Activated T-cell treated with anti-CD3 and anti-CD28 coated beads, Interleukin-2, amount 50 U/mL, for 4 hours (primary cell): ENCODE data around the gene ZMIZ1. TPM values are rescaled to one million over a fixed set of nuclear protein-coding genes. Genes with fewer than 3 reads are reported as not detected.

Experiments
- ATAC-seq, 2 donors: fragments of 200-7000 bp; cut with Tn5 transposase; one replicate each; pipeline ENCODE4 v1.10.0; 2021
- DNase-seq: peaks from one replicate; pipeline ENCODE4 v3.0.0-alpha.2; 2020
- H3K27me3 Mint-ChIP-seq: one replicate; pipeline ENCODE4 v1.8.0; 2021; ENCODE audit warnings: low read depth, mixed read lengths
- H3K36me3 Mint-ChIP-seq: one replicate; pipeline ENCODE4 v1.8.0; 2022; ENCODE audit warnings: mixed read lengths; ENCODE audit not compliant: insufficient read depth
- H3K4me1 Mint-ChIP-seq: one replicate; pipeline ENCODE4 v1.8.0; 2021; ENCODE audit warnings: low read depth, mixed read lengths
- H3K4me3 Mint-ChIP-seq: one replicate; pipeline ENCODE4 v1.8.0; 2021; ENCODE audit warnings: mild to moderate bottlenecking, moderate library complexity, mixed read lengths
- H3K9me3 Mint-ChIP-seq: one replicate; pipeline ENCODE4 v1.8.0; 2021; ENCODE audit warnings: mixed read lengths
- total RNA-seq, 3 donors: library from RNA; stranded (reverse); gene quantifications; one replicate each; pipeline ENCODE4 v1.2.1, GENCODE V29; 2021

Gene ZMIZ1
- total RNA-seq, 3 donors from 2014 or later = 17.7 to 21.0 (median 18.0) TPM

DNA sequence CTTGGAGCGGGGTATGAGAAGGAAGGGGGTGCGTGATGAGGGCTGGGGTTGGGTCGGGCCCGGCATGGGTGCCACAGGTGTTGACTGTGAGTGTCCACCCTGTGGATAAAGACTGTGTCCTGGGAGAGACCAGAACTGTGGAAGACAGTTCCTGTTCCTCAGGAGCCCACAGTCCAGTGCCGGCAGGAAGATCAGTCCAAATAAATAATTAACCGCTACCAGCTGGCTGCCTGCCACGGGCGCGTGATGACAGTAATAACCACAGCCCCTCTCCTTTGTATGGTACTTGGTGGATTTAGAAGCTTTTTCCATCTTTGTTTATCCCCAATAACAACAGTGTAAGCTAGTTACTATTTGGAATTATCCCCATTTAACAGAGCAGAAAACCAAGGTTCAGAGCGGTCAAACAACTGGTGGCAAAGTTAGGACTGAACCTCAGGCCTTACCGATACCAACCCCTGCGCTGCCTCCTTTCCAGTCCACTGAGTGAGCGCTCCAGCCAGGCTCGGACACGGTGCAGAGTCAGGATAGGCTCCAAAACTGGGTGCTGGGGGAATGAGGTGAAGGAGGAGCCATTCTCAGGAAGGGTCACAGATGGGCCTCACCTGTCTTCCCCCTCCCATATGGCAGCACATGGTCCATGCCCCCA, 5.1 kb downstream of the ZMIZ1 start:
- DNase-seq (no peak), ATAC-seq (no peak)
- Mint-ChIP-seq H3K27me3 (no peaks in the 10 kb centered on the region), H3K4me3 (no peak overlapping the region), H3K36me3 (no peaks in the 10 kb centered on the region), H3K4me1 (peaks cover 42% of the 10 kb centered on the region), H3K9me3 (no peaks in the 10 kb centered on the region)

DNA sequence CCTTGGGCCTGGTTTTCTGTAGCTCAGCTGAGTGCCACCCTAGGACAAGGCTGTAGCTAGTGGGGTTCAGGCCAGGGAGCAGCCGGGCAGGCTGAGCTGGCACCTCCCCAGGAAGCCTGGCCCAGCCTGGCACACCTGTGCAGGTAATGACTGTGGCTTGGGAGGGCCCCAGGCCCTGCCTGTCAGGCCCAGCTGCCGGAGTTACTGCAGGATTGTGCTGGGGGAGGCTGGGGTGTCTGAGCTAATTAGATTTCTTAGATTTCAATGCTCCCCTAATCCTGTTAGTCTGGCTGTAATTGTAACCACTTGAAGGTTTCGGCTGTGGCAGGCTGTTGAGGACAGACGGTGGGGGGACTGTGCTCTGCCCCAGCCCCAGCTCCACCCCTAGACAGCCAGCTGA, 6.0 kb downstream of the ZMIZ1 start:
- DNase-seq (no peak), ATAC-seq (no peak)
- Mint-ChIP-seq H3K27me3 (no peaks in the 10 kb centered on the region), H3K36me3 (no peaks in the 10 kb centered on the region), H3K4me1 (peaks cover 44% of the 10 kb centered on the region), H3K4me3 (no peak overlapping the region), H3K9me3 (no peaks in the 10 kb centered on the region)

DNA sequence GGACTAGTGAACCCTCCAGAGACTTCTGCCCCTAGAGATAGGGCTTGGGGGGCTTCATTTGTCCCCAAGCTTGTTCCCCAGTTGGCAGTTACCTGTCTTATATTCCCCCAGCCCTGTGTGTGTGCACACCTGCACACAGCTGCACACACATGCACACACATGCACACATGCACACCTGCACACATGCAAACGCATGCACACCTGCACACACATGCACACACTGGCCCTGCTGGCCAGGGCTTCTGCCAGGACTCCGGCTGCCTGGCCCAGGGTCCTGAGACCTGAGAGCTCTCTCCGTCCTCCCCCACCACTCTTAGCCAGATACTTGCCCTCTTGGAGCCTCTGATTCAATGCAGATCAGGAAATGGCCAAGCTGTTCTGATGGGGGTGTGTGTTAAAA, 6.7 kb downstream of the ZMIZ1 start:
- Mint-ChIP-seq H3K36me3 (no peaks in the 10 kb centered on the region), H3K4me1 (peaks cover 43% of the 10 kb centered on the region), H3K27me3 (no peaks in the 10 kb centered on the region), H3K9me3 (no peaks in the 10 kb centered on the region), H3K4me3 (no peak overlapping the region)
- ATAC-seq = no peak
- no peak for DNase-seq

DNA sequence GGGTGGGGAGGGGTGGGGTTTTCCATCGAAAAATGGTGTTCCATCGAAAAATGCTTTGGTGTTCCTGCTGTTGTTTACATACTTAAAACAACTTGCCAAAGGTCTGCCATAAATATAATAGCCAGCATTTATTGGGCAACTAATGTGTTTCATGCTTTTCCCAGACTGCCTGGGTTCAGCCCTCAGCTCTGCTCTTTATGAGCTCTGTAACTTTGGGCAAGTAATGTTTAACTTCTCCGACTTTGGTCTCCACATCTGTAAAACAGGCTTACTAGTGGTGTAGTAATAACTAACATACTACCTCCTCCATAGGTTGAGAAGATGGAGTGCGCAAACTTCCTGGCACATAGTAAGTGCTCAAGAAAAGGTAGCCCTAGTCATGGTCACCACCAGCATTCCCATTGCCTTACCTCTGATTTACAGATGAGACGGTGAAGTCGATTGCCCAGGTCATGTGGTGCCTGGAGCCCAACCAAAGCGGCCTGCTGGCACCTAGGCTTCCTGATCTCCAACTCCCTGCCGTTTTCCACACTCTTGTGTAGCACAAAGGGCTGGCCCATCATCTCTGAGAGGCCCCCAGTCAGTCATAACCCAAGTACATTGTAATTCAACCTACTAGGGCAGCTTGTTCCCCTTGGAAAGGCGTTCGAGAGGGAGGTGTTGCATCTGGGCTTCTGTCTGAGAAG, 8.9 kb downstream of the ZMIZ1 start:
- Mint-ChIP-seq H3K36me3 (no peaks in the 10 kb centered on the region), H3K4me1 (peaks cover 38% of the 10 kb centered on the region), H3K4me3 (no peak overlapping the region), H3K27me3 (no peaks in the 10 kb centered on the region), H3K9me3 (no peaks in the 10 kb centered on the region)
- ATAC-seq (no peak), DNase-seq (no peak)

DNA sequence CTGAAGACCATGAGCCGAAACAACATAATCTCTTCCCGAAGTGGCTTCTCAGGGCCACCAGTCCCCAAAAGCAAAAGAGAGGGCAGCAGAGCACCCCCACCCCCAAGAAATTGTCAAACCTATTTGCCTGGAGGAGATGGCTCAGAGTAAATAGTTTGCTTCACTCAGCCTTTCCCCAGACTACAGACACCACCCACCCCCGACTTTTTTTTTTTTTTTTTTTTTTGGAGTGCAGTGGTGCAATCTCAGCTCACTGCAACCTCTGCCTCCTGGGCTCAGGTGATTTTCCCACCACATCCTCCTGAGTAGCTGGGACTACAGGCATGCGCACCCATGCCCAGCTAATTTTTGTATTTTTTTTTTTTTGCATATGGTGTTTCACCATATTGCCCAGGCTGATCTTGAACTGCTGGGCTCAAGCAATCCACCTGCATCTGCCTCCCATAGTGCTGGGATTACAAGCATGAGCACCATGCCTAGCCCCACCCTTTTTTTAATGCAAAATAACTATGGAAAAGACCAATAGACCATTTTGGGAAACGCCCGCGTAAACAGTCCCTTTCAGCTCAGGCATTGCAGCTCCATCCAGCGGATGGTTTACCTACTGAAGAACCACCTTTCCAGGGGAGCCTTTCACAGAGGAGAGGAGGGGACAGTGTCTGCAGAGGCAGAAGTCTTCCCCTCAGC, 9.7 kb downstream of the ZMIZ1 start:
- peaks cover 41% of the 10 kb centered on the region for H3K4me1 Mint-ChIP-seq
- H3K9me3 Mint-ChIP-seq = no peaks in the 10 kb centered on the region
- no peaks in the 10 kb centered on the region for H3K27me3 Mint-ChIP-seq
- H3K36me3 Mint-ChIP-seq = no peaks in the 10 kb centered on the region
- ATAC-seq = no peak
- no peak overlapping the region for H3K4me3 Mint-ChIP-seq
- DNase-seq = no peak

DNA sequence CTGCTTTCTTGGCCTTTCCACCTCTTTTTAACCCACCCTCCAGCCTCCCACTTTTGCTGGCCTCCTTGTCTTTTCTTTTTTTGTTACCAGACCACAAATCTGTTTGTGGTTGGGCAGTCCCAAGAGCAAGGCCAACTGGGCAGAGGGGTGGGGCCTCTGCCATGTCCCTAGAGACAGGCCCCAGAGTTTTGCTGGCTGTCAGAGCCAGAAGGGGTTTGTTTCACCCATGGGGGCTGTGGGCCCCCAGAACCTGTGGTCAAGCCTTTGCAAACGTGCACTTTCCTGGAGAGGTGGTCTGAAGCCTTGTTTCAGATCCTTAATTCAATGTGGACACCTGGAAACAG, 10.3 kb downstream of the ZMIZ1 start:
- Mint-ChIP-seq H3K4me3 (no peak overlapping the region), H3K9me3 (no peaks in the 10 kb centered on the region), H3K4me1 (peaks cover 44% of the 10 kb centered on the region), H3K27me3 (no peaks in the 10 kb centered on the region), H3K36me3 (no peaks in the 10 kb centered on the region)
- DNase-seq = no peak
- no peak for ATAC-seq

DNA sequence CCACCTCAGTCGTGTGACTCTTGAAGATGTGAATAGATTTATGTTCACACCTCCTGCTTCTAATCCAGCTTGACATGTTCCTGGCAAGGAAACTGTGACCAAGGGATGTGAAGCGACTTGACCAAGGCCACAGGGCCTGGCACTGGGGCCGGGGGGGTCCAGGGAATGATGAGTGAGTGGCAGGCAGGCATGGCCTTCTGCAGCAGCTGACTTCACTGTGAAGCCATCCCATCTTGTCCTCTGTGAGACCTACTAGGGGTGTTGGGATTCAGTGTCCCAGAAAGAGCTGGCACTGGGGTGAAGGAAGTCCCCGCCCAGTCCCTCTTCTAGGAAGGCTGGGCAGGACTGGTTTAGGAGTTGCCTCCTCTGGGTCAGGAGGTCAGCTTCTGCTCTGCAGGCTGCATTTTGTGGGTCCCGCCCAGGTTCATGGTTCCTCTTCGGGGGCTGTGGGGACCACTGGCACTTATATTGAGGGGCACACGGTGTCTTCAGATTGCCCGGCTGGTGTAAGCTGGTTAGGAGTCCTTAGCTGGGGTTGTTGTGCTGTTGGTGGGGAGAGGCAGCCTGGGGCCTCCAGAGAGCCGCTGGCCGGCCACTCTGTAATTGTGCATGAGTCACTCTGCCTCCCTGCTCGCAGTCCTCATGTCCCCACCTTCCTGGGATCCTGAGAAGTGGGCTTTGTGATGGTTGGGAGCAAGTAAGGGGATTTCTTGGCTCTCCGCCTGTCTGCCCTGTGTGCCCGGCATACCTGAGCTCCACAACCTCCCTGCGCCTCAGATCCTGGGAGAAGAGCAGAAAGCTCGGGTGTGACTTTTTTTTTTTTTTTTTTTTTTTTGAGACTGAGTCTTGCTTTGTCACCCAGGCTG, 11.0 kb downstream of the ZMIZ1 start:
- no peak overlapping the region for H3K4me3 Mint-ChIP-seq
- no peak for DNase-seq
- H3K27me3 Mint-ChIP-seq = no peaks in the 10 kb centered on the region
- ATAC-seq = no peak
- H3K4me1 Mint-ChIP-seq = peaks cover 48% of the 10 kb centered on the region
- no peaks in the 10 kb centered on the region for H3K9me3 Mint-ChIP-seq
- no peaks in the 10 kb centered on the region for H3K36me3 Mint-ChIP-seq

DNA sequence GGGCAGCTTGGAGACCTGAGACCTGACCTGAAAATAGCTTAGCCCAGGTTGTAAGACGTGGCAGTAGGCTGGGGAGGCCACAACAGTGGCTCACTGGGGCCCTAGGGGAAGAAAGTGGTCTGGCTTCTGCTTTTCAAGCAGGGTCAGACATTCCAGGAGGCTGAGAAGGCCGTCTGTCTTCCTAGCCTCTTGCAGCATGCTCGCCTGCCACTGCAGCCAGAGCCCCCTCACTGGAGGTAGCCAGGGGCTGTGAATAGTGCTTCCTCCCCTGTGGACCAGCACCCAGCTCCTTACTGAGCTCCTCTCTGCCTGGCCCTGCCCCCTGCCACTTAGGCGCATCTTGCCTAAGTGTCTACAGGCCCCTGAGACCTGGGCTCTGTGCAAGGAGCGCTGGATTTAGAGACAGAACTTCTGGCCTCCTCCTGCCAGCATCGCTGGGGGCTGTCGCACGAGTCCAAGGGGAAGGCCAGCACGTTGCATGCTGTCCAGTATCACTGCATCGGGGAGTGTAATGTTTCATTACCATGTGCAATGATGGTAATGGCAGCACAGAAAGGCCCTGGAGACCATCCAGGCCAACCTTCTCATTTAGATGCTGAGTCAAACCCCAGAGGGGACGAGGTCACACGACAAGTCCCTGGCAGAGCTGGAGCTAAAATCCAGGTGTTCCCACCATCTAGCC, 12.7 kb downstream of the ZMIZ1 start:
- DNase-seq = no peak
- Mint-ChIP-seq H3K36me3 (no peaks in the 10 kb centered on the region), H3K27me3 (no peaks in the 10 kb centered on the region), H3K4me3 (no peak overlapping the region), H3K9me3 (no peaks in the 10 kb centered on the region), H3K4me1 (peaks cover 51% of the 10 kb centered on the region)
- ATAC-seq = no peak

DNA sequence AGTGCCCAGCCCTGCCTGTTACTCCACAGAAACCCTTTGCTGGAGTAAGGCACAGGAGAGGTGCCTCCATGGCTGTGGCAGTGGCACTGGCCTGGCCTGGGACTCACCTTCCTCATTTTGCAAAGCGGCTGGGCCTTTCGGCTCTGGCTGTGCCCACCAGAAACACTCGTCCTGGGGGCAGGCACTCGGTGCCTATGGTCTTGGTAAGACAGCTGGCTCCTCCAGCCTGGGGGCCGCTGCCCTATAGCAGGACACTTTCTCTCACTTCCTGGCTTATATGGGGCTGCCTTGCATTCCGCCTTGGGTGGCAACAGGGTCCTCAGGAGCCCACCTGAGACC, 13.2 kb downstream of the ZMIZ1 start:
- Mint-ChIP-seq H3K4me1 (peaks cover 55% of the 10 kb centered on the region), H3K27me3 (no peaks in the 10 kb centered on the region), H3K4me3 (no peak overlapping the region), H3K9me3 (no peaks in the 10 kb centered on the region), H3K36me3 (no peaks in the 10 kb centered on the region)
- ATAC-seq (no peak), DNase-seq (no peak)

DNA sequence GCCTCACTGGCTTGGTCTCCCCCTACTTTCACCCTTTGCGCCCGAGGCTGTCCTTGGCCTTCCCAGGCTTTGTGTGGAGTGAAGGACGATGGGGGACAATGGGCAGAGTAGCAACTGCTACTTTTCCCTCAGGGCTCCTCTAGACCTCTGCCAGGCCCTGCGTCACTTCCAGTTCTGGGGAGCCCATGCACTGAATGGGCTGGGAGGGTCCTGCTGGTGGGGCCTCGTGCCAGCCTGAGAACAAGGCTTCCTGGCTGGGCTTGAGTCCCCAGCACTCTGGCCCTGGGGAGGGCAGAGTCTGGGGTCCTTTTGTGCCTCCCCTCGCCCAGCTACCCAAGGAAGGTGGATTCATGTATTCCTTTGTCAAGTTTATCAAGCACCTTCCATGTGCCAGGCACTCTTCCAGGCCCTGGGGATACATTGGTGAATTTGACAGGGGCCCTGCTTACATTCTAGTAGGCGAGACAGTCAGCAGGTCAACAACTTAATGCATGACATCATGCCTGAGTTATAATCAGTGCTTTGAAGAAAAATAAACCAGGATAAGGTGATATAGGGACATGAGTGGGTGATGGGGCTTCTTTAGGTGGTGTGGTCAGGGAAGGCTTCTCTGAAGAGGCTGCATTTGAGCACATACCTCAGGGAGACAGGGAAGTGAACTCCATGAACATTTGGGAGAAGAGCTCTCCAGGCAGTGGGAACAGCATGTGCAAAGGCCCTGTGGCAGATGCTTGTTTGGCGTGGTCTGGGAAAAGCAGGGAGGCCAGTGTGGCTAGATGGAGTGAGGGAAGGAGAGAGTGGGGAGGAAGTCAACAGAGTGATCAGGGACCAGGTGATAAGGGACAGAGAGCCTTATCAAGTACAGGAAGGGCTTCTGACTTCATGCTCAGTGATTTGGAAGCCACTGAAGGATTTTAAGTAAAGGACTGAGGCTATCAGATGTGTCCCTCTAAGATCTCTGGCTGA, 14.1 kb downstream of the ZMIZ1 start:
- no peak overlapping the region for H3K4me3 Mint-ChIP-seq

DNA sequence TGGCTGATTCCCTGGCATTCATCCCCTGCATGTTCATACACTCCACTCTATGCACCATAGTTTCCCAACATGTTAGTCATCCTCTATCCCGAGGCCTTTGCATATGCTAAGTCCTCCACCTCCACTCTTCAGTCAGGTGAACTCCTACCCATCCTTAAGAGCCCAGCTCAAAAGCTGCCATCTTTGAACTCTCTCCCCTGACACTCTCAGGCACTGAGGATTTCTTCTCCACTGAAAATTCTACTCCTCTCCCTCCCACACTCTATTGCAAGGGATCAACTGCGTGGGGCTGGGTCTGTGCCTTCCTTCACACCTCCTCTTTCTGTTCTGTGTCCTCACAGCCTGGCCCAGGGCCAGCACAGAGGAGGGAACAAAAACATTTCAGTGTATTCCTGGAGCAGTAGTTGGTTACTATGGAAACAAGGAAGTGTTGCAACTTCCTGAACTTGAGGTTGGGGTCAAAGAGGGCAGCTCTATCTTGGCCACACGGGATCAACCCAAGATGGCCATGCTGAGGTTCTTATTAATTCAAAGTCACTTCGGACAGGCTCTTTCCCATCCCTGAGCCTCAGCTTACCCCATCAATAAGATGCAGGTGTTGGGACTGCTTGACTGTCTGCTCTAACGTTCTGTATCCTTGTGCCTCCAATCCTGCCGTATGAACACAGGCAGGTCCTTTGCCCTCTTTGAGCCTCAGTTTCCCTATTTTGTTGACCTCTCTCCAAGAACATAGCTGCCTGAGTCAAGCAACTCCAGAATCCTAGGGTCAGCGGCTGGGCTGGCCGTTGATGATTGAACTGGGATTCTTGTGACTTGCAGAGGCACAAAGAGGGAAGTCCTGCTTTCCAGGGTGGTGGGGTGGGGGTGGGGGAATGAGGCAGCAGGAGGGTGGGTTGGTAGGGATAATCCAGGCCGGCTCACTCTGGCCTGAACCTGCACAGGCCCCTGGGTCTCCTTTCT, 15.5 kb downstream of the ZMIZ1 start:
- Mint-ChIP-seq H3K9me3 (no peaks in the 10 kb centered on the region), H3K36me3 (no peaks in the 10 kb centered on the region), H3K27me3 (no peaks in the 10 kb centered on the region), H3K4me3 (no peak overlapping the region), H3K4me1 (peaks cover 56% of the 10 kb centered on the region)
- no peak for DNase-seq
- ATAC-seq = no peak

More for the DNA sequence above, 14.1 kb downstream of the ZMIZ1 start:
- Mint-ChIP-seq H3K36me3 (no peaks in the 10 kb centered on the region), H3K27me3 (no peaks in the 10 kb centered on the region), H3K9me3 (no peaks in the 10 kb centered on the region), H3K4me1 (peaks cover 61% of the 10 kb centered on the region)
- no peak for DNase-seq
- ATAC-seq = no peak

DNA sequence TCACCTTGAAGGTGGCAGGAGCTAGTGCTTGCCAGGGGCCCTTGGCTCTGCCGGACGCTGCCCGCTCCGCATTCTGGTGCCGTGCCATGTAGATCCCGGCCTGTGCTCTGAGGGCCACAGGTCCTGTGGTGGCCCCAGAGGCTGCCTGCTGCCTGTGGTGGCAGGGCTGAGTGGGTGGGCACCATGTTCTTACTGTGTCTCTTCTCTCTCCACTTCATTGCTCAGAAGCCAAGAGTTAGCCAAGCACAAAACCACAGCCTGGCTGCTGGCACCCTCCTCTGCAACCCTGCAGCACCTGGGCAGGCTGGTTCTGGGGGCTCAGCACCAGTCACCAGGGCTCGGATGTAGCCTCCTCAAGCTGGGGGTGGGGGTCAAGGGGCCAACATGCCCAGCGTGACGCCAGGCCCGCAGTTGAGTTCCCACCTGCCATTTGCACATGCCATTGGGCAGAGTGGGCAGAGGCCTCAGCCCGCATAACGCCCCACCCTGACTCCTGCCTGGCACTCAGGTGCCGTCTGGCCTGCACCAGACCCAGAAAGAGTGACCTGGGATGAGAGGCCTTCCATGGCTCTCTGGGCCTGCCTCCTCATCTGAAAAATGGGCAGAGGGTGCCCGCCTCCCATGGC, 16.3 kb downstream of the ZMIZ1 start:
- Mint-ChIP-seq H3K36me3 (no peaks in the 10 kb centered on the region), H3K9me3 (no peaks in the 10 kb centered on the region), H3K4me1 (peaks cover 59% of the 10 kb centered on the region), H3K27me3 (no peaks in the 10 kb centered on the region), H3K4me3 (no peak overlapping the region)
- no peak for ATAC-seq
- DNase-seq = no peak
